ENCODE data around the gene ARPP19. TPM values are rescaled to one million over a fixed set of nuclear protein-coding genes. Genes with fewer than 3 reads are reported as not detected.
"Not testable (repeated sequence)": the region's sequence is repeated elsewhere in the genome, so short reads cannot be mapped to it uniquely, and the experiment has no call there.

The ARPP19 gene
- total and polyA plus RNA-seq, 4 donors = 12.1 to 55.6 (median 31.7) TPM

DNA sequence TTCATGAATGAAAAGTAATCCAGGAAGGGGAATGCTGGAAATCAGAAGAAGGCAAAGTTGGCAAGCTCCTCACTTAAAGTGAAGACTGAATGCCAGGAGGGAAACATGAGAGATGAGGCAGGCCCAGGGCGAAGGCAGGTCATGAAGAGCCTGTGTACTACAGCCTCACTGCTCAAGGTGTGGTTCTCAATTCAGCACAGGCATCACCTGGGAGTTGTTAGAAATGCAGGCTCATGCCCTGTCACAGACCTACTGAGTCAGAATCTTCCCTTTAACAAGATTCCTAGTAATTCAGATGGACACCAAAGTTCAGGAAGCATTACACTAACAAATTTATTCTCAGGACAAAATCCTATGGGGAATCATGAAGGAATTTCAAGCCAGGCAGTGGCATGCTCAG is 54.3 kb downstream of the ARPP19 start:
- no peak overlapping the region for H3K27ac ChIP-seq (ENCODE audit: low read depth in 1 of 2, low read length in 2 of 2)
- no peaks in the 10 kb centered on the region for H3K9me3 ChIP-seq (ENCODE audit: control insufficient read depth in 4 of 4, low read length in 3 of 4)
- H3K4me3 ChIP-seq (ENCODE audit: low read depth in 1 of 3, low read length in 3 of 3) = no peak overlapping the region
- H3K27me3 ChIP-seq (ENCODE audit: control insufficient read depth in 4 of 4, insufficient read depth in 4 of 4, low read length in 3 of 4) = no peaks in the 10 kb centered on the region
- no peak overlapping the region for H3K9ac ChIP-seq (ENCODE audit: low read depth in 1 of 2, low read length in 2 of 2)
- TF ChIP-seq, protein P1, sequence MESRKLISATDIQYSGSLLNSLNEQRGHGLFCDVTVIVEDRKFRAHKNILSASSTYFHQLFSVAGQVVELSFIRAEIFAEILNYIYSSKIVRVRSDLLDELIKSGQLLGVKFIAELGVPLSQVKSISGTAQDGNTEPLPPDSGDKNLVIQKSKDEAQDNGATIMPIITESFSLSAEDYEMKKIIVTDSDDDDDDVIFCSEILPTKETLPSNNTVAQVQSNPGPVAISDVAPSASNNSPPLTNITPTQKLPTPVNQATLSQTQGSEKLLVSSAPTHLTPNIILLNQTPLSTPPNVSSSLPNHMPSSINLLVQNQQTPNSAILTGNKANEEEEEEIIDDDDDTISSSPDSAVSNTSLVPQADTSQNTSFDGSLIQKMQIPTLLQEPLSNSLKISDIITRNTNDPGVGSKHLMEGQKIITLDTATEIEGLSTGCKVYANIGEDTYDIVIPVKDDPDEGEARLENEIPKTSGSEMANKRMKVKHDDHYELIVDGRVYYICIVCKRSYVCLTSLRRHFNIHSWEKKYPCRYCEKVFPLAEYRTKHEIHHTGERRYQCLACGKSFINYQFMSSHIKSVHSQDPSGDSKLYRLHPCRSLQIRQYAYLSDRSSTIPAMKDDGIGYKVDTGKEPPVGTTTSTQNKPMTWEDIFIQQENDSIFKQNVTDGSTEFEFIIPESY (IDR thresholded peaks at IDR 0.05) = no peak
- TF ChIP-seq RXRA (IDR thresholded peaks at IDR 0.05) (no peak), TAF1 (conservative IDR thresholded peaks at IDR 0.05) (no peak), YY1 (IDR thresholded peaks at IDR 0.05) (no peak), RAD21 (IDR thresholded peaks at IDR 0.05) (no peak), HNF4A (conservative IDR thresholded peaks at IDR 0.05) (no peak), EGR1 (IDR thresholded peaks at IDR 0.05; ENCODE audit: low read depth in 2 of 2) (no peak), JUND (IDR thresholded peaks at IDR 0.05) (no peak), GABPA (IDR thresholded peaks at IDR 0.05 in 1 of 2, conservative IDR thresholded peaks at IDR 0.05 in 1 of 2) (no peak), HNF4G (IDR thresholded peaks at IDR 0.05) (no peak), SP1 (IDR thresholded peaks at IDR 0.05) (no peak)
- TF ChIP-seq, protein P2, sequence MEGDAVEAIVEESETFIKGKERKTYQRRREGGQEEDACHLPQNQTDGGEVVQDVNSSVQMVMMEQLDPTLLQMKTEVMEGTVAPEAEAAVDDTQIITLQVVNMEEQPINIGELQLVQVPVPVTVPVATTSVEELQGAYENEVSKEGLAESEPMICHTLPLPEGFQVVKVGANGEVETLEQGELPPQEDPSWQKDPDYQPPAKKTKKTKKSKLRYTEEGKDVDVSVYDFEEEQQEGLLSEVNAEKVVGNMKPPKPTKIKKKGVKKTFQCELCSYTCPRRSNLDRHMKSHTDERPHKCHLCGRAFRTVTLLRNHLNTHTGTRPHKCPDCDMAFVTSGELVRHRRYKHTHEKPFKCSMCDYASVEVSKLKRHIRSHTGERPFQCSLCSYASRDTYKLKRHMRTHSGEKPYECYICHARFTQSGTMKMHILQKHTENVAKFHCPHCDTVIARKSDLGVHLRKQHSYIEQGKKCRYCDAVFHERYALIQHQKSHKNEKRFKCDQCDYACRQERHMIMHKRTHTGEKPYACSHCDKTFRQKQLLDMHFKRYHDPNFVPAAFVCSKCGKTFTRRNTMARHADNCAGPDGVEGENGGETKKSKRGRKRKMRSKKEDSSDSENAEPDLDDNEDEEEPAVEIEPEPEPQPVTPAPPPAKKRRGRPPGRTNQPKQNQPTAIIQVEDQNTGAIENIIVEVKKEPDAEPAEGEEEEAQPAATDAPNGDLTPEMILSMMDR (IDR thresholded peaks at IDR 0.05; ENCODE audit: low read depth, low read length, missing input control) = no peak
- TF ChIP-seq, protein P3, sequence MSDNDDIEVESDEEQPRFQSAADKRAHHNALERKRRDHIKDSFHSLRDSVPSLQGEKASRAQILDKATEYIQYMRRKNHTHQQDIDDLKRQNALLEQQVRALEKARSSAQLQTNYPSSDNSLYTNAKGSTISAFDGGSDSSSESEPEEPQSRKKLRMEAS (IDR thresholded peaks at IDR 0.05) = no peak
- DNase-seq (ENCODE audit: low spot score) = no peak
- no peaks in the 10 kb centered on the region for H3K4me1 ChIP-seq (ENCODE audit: control insufficient read depth in 4 of 4, insufficient read depth in 4 of 4, low read length in 3 of 4)
- no peaks in the 10 kb centered on the region for H3K36me3 ChIP-seq (ENCODE audit: control insufficient read depth in 4 of 4, insufficient read depth in 3 of 4, low read depth in 1 of 4, low read length in 3 of 4)
- WGBS = 98% methylated on average over 1 of the region's 1 CpG

- H3K27me3 ChIP-seq (ENCODE audit: control insufficient read depth in 4 of 4, insufficient read depth in 4 of 4, low read length in 3 of 4); H3K27ac ChIP-seq (ENCODE audit: low read depth in 1 of 2, low read length in 2 of 2); H3K4me3 ChIP-seq (ENCODE audit: low read depth in 1 of 3, low read length in 3 of 3); H3K9me3 ChIP-seq (ENCODE audit: control insufficient read depth in 4 of 4, low read length in 3 of 4); H3K36me3 ChIP-seq (ENCODE audit: control insufficient read depth in 4 of 4, insufficient read depth in 3 of 4, low read depth in 1 of 4, low read length in 3 of 4); H3K4me1 ChIP-seq (ENCODE audit: control insufficient read depth in 4 of 4, insufficient read depth in 4 of 4, low read length in 3 of 4); DNase-seq (ENCODE audit: low spot score); H3K9ac ChIP-seq (ENCODE audit: low read depth in 1 of 2, low read length in 2 of 2): not testable (repeated sequence)
- WGBS = 94% methylated on average over 8 of the region's 8 CpGs
Measured at GRCh38 chr15:52512869-52513268, 56.0 kb downstream of the ARPP19 start.

DNA sequence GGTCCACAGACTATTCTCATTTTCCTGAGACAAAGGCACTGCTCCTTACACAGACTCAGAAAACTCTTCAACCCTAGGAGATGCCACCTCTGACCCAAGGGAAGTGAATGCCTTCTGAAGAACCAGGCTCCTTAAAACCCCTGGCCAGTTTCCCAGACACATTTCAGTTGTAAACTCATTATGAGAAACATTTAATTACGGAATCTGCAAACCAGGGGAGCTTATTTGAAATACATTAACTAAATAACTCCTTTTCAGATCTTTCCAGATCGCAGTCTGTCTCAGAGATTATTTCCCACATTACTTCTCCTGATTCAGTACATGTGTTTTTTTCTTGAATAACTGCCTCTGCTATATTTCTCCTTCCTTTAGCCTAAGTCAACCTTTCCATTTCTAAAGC is 57.7 kb downstream of the ARPP19 start:
- no peak for DNase-seq (ENCODE audit: low spot score)
- TF ChIP-seq, protein P3 (IDR thresholded peaks at IDR 0.05) = no peak
- TF ChIP-seq HNF4A (conservative IDR thresholded peaks at IDR 0.05) (no peak), TAF1 (conservative IDR thresholded peaks at IDR 0.05) (no peak), RAD21 (IDR thresholded peaks at IDR 0.05) (no peak), FOXA2 (IDR thresholded peaks at IDR 0.05) (no peak), FOXA1 (IDR thresholded peaks at IDR 0.05) (no peak), EGR1 (IDR thresholded peaks at IDR 0.05; ENCODE audit: low read depth in 2 of 2) (no peak), RXRA (IDR thresholded peaks at IDR 0.05) (no peak), SP1 (IDR thresholded peaks at IDR 0.05) (no peak), YY1 (IDR thresholded peaks at IDR 0.05) (no peak), NR2F2 (IDR thresholded peaks at IDR 0.05) (no peak), JUND (IDR thresholded peaks at IDR 0.05) (no peak)
- TF ChIP-seq, protein P4, sequence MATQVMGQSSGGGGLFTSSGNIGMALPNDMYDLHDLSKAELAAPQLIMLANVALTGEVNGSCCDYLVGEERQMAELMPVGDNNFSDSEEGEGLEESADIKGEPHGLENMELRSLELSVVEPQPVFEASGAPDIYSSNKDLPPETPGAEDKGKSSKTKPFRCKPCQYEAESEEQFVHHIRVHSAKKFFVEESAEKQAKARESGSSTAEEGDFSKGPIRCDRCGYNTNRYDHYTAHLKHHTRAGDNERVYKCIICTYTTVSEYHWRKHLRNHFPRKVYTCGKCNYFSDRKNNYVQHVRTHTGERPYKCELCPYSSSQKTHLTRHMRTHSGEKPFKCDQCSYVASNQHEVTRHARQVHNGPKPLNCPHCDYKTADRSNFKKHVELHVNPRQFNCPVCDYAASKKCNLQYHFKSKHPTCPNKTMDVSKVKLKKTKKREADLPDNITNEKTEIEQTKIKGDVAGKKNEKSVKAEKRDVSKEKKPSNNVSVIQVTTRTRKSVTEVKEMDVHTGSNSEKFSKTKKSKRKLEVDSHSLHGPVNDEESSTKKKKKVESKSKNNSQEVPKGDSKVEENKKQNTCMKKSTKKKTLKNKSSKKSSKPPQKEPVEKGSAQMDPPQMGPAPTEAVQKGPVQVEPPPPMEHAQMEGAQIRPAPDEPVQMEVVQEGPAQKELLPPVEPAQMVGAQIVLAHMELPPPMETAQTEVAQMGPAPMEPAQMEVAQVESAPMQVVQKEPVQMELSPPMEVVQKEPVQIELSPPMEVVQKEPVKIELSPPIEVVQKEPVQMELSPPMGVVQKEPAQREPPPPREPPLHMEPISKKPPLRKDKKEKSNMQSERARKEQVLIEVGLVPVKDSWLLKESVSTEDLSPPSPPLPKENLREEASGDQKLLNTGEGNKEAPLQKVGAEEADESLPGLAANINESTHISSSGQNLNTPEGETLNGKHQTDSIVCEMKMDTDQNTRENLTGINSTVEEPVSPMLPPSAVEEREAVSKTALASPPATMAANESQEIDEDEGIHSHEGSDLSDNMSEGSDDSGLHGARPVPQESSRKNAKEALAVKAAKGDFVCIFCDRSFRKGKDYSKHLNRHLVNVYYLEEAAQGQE (IDR thresholded peaks at IDR 0.05) = no peak
- TF ChIP-seq, protein P2 (IDR thresholded peaks at IDR 0.05; ENCODE audit: low read depth, low read length, missing input control) = no peak
- 87% methylated on average over 2 of the region's 2 CpGs for WGBS
- H3K4me3 ChIP-seq (ENCODE audit: low read depth in 1 of 3, low read length in 3 of 3) = no peak overlapping the region
- no peaks in the 10 kb centered on the region for H3K9me3 ChIP-seq (ENCODE audit: control insufficient read depth in 4 of 4, low read length in 3 of 4)
- H3K4me1 ChIP-seq (ENCODE audit: control insufficient read depth in 4 of 4, insufficient read depth in 4 of 4, low read length in 3 of 4) = no peaks in the 10 kb centered on the region
- H3K27ac ChIP-seq (ENCODE audit: low read depth in 1 of 2, low read length in 2 of 2) = no peak overlapping the region
- no peaks in the 10 kb centered on the region for H3K27me3 ChIP-seq (ENCODE audit: control insufficient read depth in 4 of 4, insufficient read depth in 4 of 4, low read length in 3 of 4)
- no peaks in the 10 kb centered on the region for H3K36me3 ChIP-seq (ENCODE audit: control insufficient read depth in 4 of 4, insufficient read depth in 3 of 4, low read depth in 1 of 4, low read length in 3 of 4)
- H3K9ac ChIP-seq (ENCODE audit: low read depth in 1 of 2, low read length in 2 of 2) = no peak overlapping the region

Measured in liver (tissue), 9 donors.